HepG2 (cell line): ENCODE measurements around the gene TMEM250. TPM values are rescaled to one million over a fixed set of nuclear protein-coding genes. Genes with fewer than 3 reads are reported as not detected.
A peak's percentile ranks its signal among the peaks of the same experiment; 100 is the strongest.

Experiments
- CCAR2 ChIP-seq: fragments of 200-400 bp; formaldehyde crosslinking; optimal IDR thresholded peaks from 2 replicates; pipeline ENCODE3; 2018; ENCODE audit warnings: low read depth, mild to moderate bottlenecking, low read length, moderate library complexity
- DDIT3 ChIP-seq: sonication (generic); formaldehyde crosslinking; IDR thresholded peaks from 2 replicates; pipeline ENCODE4 v1.4.0; 2020; ENCODE audit warnings: mild to moderate bottlenecking, missing genetic modification reagents
- EEA1 ChIP-seq: sonication (generic); formaldehyde crosslinking; IDR thresholded peaks from 2 replicates; pipeline ENCODE4 v1.5.1; 2020; ENCODE audit warnings: mild to moderate bottlenecking, missing genetic modification reagents, borderline replicate concordance
- ELF3 ChIP-seq: IDR thresholded peaks from 2 replicates; pipeline ENCODE4 v1.6.1; 2016; ENCODE audit warnings: missing genetic modification reagents, missing compliant biosample characterization
- HNRNPK ChIP-seq: fragments of 200-400 bp; formaldehyde crosslinking; IDR thresholded peaks from 2 replicates; pipeline ENCODE4 v1.6.1; 2018; ENCODE audit warnings: low read length, low read depth, moderate library complexity, mild to moderate bottlenecking; ENCODE audit not compliant: poor library complexity, severe bottlenecking
- MYNN ChIP-seq: sonication (generic); formaldehyde crosslinking; IDR thresholded peaks from 2 replicates; pipeline ENCODE4 v1.4.0; 2020; ENCODE audit warnings: mild to moderate bottlenecking, low read depth, missing genetic modification reagents
- NFATC3 ChIP-seq: sonication (generic); formaldehyde crosslinking; IDR thresholded peaks from 2 replicates; pipeline ENCODE4 v1.5.1; 2020; ENCODE audit warnings: mild to moderate bottlenecking, missing genetic modification reagents
- NFRKB ChIP-seq: fragments of 450-650 bp; IDR thresholded peaks from 2 replicates; pipeline ENCODE4 v1.6.1; 2017
- PAF1 ChIP-seq: IDR thresholded peaks from 2 replicates; pipeline ENCODE4 v1.6.1; 2016; ENCODE audit warnings: missing genetic modification reagents, missing compliant biosample characterization
- PAXIP1 ChIP-seq: sonication (generic); formaldehyde crosslinking; conservative IDR thresholded peaks from 2 replicates; pipeline ENCODE4 v1.4.0; 2020; ENCODE audit warnings: mild to moderate bottlenecking, missing genetic modification reagents, moderate library complexity
- PPARG ChIP-seq: conservative IDR thresholded peaks from 2 replicates; pipeline ENCODE4 v1.6.1; 2016; ENCODE audit warnings: missing biosample characterization, missing genetic modification reagents
- RNF2 ChIP-seq: fragments of 450-650 bp; conservative IDR thresholded peaks from 2 replicates; pipeline ENCODE4 v1.6.1; 2016; ENCODE audit warnings: low read depth
- SNAI1 ChIP-seq: sonication (generic); formaldehyde crosslinking; IDR thresholded peaks from 2 replicates; pipeline ENCODE4 v1.5.0; 2020; ENCODE audit warnings: mild to moderate bottlenecking, missing genetic modification reagents, borderline replicate concordance
- TARDBP ChIP-seq: sonication (generic); formaldehyde crosslinking; IDR thresholded peaks from 2 replicates; pipeline ENCODE4 v1.8.0; 2022; ENCODE audit warnings: mild to moderate bottlenecking, missing genetic modification reagents
- ZFP36 ChIP-seq: fragments of 150-350 bp; IDR thresholded peaks from 2 replicates; pipeline ENCODE4 v1.6.1; 2018; ENCODE audit warnings: borderline replicate concordance, low read length, low read depth; ENCODE audit not compliant: partially characterized antibody
- ZMAT3 ChIP-seq: sonication (generic); formaldehyde crosslinking; conservative IDR thresholded peaks from 2 replicates; pipeline ENCODE4 v1.7.0; 2021; ENCODE audit warnings: missing genetic modification reagents
- ZNF232 ChIP-seq: sonication (generic); formaldehyde crosslinking; IDR thresholded peaks from 2 replicates; pipeline ENCODE4 v1.4.0; 2020; ENCODE audit warnings: missing genetic modification reagents, borderline replicate concordance
- ZNF251 ChIP-seq: sonication (generic); formaldehyde crosslinking; IDR thresholded peaks from 2 replicates; pipeline ENCODE4 v1.9.0; 2021; ENCODE audit warnings: mild to moderate bottlenecking, missing genetic modification reagents
- ZNF264 ChIP-seq: sonication (generic); formaldehyde crosslinking; IDR thresholded peaks from 2 replicates; pipeline ENCODE4 v1.4.0; 2020; ENCODE audit warnings: missing genetic modification reagents
- ZNF282 ChIP-seq: fragments of 450-650 bp; IDR thresholded peaks from 2 replicates; pipeline ENCODE4 v1.6.1; 2018; ENCODE audit not compliant: partially characterized antibody
- ZNF562 ChIP-seq: sonication (generic); formaldehyde crosslinking; IDR thresholded peaks from 2 replicates; pipeline ENCODE4 v1.8.0; 2022; ENCODE audit warnings: missing genetic modification reagents, borderline replicate concordance
- ZNF850 ChIP-seq: sonication (generic); formaldehyde crosslinking; conservative IDR thresholded peaks from 2 replicates; pipeline ENCODE4 v1.9.0; 2021; ENCODE audit warnings: mild to moderate bottlenecking, missing genetic modification reagents
- ZSCAN21 ChIP-seq: sonication (generic); formaldehyde crosslinking; IDR thresholded peaks from 2 replicates; pipeline ENCODE4 v1.8.0; 2022; ENCODE audit warnings: mild to moderate bottlenecking, missing genetic modification reagents, moderate library complexity, borderline replicate concordance
- polyA plus RNA-seq, 8 experiments: library from polyadenylated mRNA; depleted of rRNA in 3 of 8; stranded (reverse) in 7 of 8; unstranded in 1 of 8; fragments of >200 nt; fragmentation: Illumina TruSeq in 4 of 8; extraction: Trizol in 4 of 8; gene quantifications; 2 replicates each; pipeline versions ENCODE4 v1.2.1 to v1.2.3, GENCODE V29; 2011 to 2016; ENCODE audit warnings: low read depth in 4 of 8, missing spikeins in 1 of 8, mixed read lengths in 1 of 8; ENCODE audit not compliant: insufficient read depth in 1 of 8
- total RNA-seq, 5 experiments: library from RNA; depleted of rRNA; stranded (reverse); fragments of >200 nt; fragmentation: Illumina TruSeq; extraction: Trizol; gene quantifications; 2 replicates each; pipeline ENCODE4 v1.2.3, GENCODE V29; 2016; ENCODE audit warnings: low read depth in 1 of 5
- TF ChIP-seq, protein P1 (sequence below), 2 experiments: fragments of 450-650 bp in 1 of 2; sonication (generic) in 1 of 2; formaldehyde crosslinking; IDR thresholded peaks; 2 replicates each; pipeline versions ENCODE4 v1.5.0 to v1.8.0; 2020 to 2022; ENCODE audit warnings: mild to moderate bottlenecking in 1 of 2, missing genetic modification reagents in 1 of 2
- TF ChIP-seq, protein P2 (sequence below): sonication (generic); formaldehyde crosslinking; IDR thresholded peaks from 2 replicates; pipeline ENCODE4 v1.5.1; 2020; ENCODE audit warnings: missing genetic modification reagents, mild to moderate bottlenecking, borderline replicate concordance

Gene TMEM250
- total and polyA plus RNA-seq, 2 of the 13 experiments (the other 11 are each of a cell fraction or from before 2014, with no cell fraction given), result 5.5 to 13.9 TPM

- TF ChIP-seq PAXIP1 (CRISPR knock-in tag) (peak; percentile 90), RNF2 (no peak), ZNF251 (CRISPR knock-in tag) (no peak), CCAR2 (no peak), ZSCAN21 (CRISPR knock-in tag) (no peak; the same call in 1 of the 2 replicates), DDIT3 (no peak), ZNF264 (CRISPR knock-in tag) (peak; percentile 98), ZNF562 (CRISPR knock-in tag) (peak; percentile 62; the same call in 1 of the 2 replicates), TARDBP (CRISPR knock-in tag) (no peak), ZFP36 (no peak), HNRNPK (peak; percentile 11), PPARG (CRISPR knock-in tag) (no peak; the same call in 1 of the 2 replicates), ZNF850 (no peak), NFRKB (no peak), PAF1 (CRISPR knock-in tag) (no peak; the same call in 1 of the 2 replicates), ZNF232 (CRISPR knock-in tag) (no peak), NFATC3 (CRISPR knock-in tag) (0 out of 2 replicates have a peak, but pooled peaks have one; percentile 12), SNAI1 (CRISPR knock-in tag) (no peak), ZNF282 (no peak), MYNN (CRISPR knock-in tag) (no peak), ELF3 (CRISPR knock-in tag) (no peak; the same call in 1 of the 2 replicates), ZMAT3 (CRISPR knock-in tag) (peak; percentile 47; the same call in 1 of the 2 replicates), EEA1 (CRISPR knock-in tag) (no peak)
- TF ChIP-seq, protein P1, sequence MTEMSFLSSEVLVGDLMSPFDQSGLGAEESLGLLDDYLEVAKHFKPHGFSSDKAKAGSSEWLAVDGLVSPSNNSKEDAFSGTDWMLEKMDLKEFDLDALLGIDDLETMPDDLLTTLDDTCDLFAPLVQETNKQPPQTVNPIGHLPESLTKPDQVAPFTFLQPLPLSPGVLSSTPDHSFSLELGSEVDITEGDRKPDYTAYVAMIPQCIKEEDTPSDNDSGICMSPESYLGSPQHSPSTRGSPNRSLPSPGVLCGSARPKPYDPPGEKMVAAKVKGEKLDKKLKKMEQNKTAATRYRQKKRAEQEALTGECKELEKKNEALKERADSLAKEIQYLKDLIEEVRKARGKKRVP (CRISPR knock-in tag; IDR thresholded peaks at IDR 0.05), result 0 out of 4 replicates have a peak, but pooled peaks of 1 of the 2 experiments have one; percentile 48
- TF ChIP-seq, protein P2, sequence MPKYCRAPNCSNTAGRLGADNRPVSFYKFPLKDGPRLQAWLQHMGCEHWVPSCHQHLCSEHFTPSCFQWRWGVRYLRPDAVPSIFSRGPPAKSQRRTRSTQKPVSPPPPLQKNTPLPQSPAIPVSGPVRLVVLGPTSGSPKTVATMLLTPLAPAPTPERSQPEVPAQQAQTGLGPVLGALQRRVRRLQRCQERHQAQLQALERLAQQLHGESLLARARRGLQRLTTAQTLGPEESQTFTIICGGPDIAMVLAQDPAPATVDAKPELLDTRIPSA (CRISPR knock-in tag), result no peak
Measured at GRCh38 chr9:136119061-136119882, 597 bp upstream of the TMEM250 start (continued).
